ENCODE data around the gene MMP12. TPM values are rescaled to one million over a fixed set of nuclear protein-coding genes. Genes with fewer than 3 reads are reported as not detected.
"Not testable (repeated sequence)": the region's sequence is repeated elsewhere in the genome, so short reads cannot be mapped to it uniquely, and the experiment has no call there.

MMP12 gene
- total and polyA plus RNA-seq, 2 donors (not counting 3 experiments of a cell fraction or from before 2014, with no cell fraction given), result not detected

- H3K36me3 ChIP-seq (ENCODE audit: control insufficient read depth in 2 of 2, extremely low read depth in 1 of 2, insufficient read depth in 2 of 2, low read length in 2 of 2); H3K9ac ChIP-seq (replicated peaks; ENCODE audit: extremely low read depth, insufficient read depth, low read length); H3K4me3 ChIP-seq (replicated peaks in 1 of 3; ENCODE audit: insufficient read depth in 1 of 3, low read depth in 1 of 3, low read length in 3 of 3); POLR2A ChIA-PET; H3K4me2 ChIP-seq (ENCODE audit: insufficient read depth, low read length); H3K9me1 ChIP-seq (replicated peaks; ENCODE audit: control insufficient read depth, extremely low read depth, insufficient read depth, low read length); dilution Hi-C loops (cut with MboI; ENCODE audit: extremely low pct_ligation_motif_present, low sequenced_read_pairs); H3K9me3 ChIP-seq (replicated peaks; ENCODE audit: control insufficient read depth, insufficient read depth, low read length); H3K79me2 ChIP-seq (ENCODE audit: control insufficient read depth, insufficient read depth, low read length); H3K4me1 ChIP-seq (ENCODE audit: control insufficient read depth, extremely low read depth, insufficient read depth, low read length); H4K20me1 ChIP-seq (replicated peaks; ENCODE audit: control insufficient read depth, extremely low read depth, insufficient read depth, low read length); DNase-seq (ENCODE audit: low read depth, low spot score); H2AFZ ChIP-seq (ENCODE audit: low read depth, low read length); FAIRE-seq; H3K27ac ChIP-seq (ENCODE audit: insufficient read depth, low read depth, low read length); intact Hi-C loops (cut with micrococcal nuclease); H3K27me3 ChIP-seq (ENCODE audit: control insufficient read depth in 2 of 2, insufficient read depth in 2 of 2, low read length in 2 of 2); BruUV-seq (replicated peaks): not testable (repeated sequence)
- CTCF ChIA-PET, result interaction anchor here (2.1 kb wide), 1 partner anchor 11 kb away, joined by 9 read pairs; no protein-coding TSS in a partner anchor
Measured at GRCh38 chr11:102903895-102904294, 29.1 kb upstream of the MMP12 start.

GRCh38 chr11:102900346-102900745, 25.6 kb upstream of the MMP12 start:
- CTCF ChIA-PET, result no interaction called here

More at GRCh38 chr11:102900346-102900745, 25.6 kb upstream of the MMP12 start:
- Histone ChIP-seq H3K9me3 (replicated peaks; ENCODE audit: control insufficient read depth, insufficient read depth, low read length) (no peaks in the 10 kb centered on the region), H3K4me2 (ENCODE audit: insufficient read depth, low read length) (no peak overlapping the region), H3K4me1 (ENCODE audit: control insufficient read depth, extremely low read depth, insufficient read depth, low read length) (no peaks in the 10 kb centered on the region), H3K9ac (replicated peaks; ENCODE audit: extremely low read depth, insufficient read depth, low read length) (no peak overlapping the region), H3K27me3 (ENCODE audit: control insufficient read depth in 2 of 2, insufficient read depth in 2 of 2, low read length in 2 of 2) (peaks cover 0 to 2% of the 10 kb centered on the region in 2 experiments), H3K36me3 (ENCODE audit: control insufficient read depth in 2 of 2, extremely low read depth in 1 of 2, insufficient read depth in 2 of 2, low read length in 2 of 2) (no peaks in the 10 kb centered on the region), H2AFZ (ENCODE audit: low read depth, low read length) (no peak overlapping the region), H3K9me1 (replicated peaks; ENCODE audit: control insufficient read depth, extremely low read depth, insufficient read depth, low read length) (no peaks in the 10 kb centered on the region), H4K20me1 (replicated peaks; ENCODE audit: control insufficient read depth, extremely low read depth, insufficient read depth, low read length) (no peaks in the 10 kb centered on the region), H3K4me3 (replicated peaks in 1 of 3; ENCODE audit: insufficient read depth in 1 of 3, low read depth in 1 of 3, low read length in 3 of 3) (no peak overlapping the region), H3K27ac (ENCODE audit: insufficient read depth, low read depth, low read length) (no peak overlapping the region), H3K79me2 (ENCODE audit: control insufficient read depth, insufficient read depth, low read length) (no peaks in the 10 kb centered on the region)
- POLR2A ChIA-PET, result no interaction called here
- BruUV-seq (replicated peaks), result no TSS peak
- FAIRE-seq (no peak), DNase-seq (ENCODE audit: low read depth, low spot score) (no peak)
- intact Hi-C loops (cut with micrococcal nuclease) (no loop called here), dilution Hi-C loops (cut with MboI; ENCODE audit: extremely low pct_ligation_motif_present, low sequenced_read_pairs) (no loop called here)
- TF ChIP-seq POLR2A (IDR thresholded peaks at IDR 0.05; ENCODE audit: low read depth, low read length), result no peak
- no peak for TF ChIP-seq POLR2AphosphoS5 (IDR thresholded peaks at IDR 0.05; ENCODE audit: insufficient read depth, low read depth, low read length)
- TF ChIP-seq GATA2 (IDR thresholded peaks at IDR 0.05; ENCODE audit: insufficient read depth, insufficient read length, low read depth, low read length), result no peak
- TF ChIP-seq CTCF (IDR thresholded peaks at IDR 0.05; ENCODE audit: extremely low read depth in 1 of 2, insufficient read depth in 1 of 2, low read depth in 1 of 2, low read length in 2 of 2), result no peak
